ENCODE data around the gene PTPRK.

Gene PTPRK

GRCh38 chr6:128395188-128395587, 125.2 kb downstream of the PTPRK start:
- no peak overlapping the region for H4K8ac ChIP-seq (ENCODE audit: low read length)
- H3K4me2 ChIP-seq (ENCODE audit: low read length, poor library complexity, severe bottlenecking) = no peak overlapping the region
- no peak overlapping the region for H3K23ac ChIP-seq (ENCODE audit: low read length in 2 of 2)
- WGBS = 100% methylated on average over 1 of the region's 3 CpGs
- no peak overlapping the region for H2BK12ac ChIP-seq (ENCODE audit: low read length in 2 of 2)
- H3K4me3 ChIP-seq (ENCODE audit: insufficient read depth in 1 of 2, low read depth in 1 of 2, low read length in 2 of 2) = no peak overlapping the region
- no peaks in the 10 kb centered on the region for H3K4me1 ChIP-seq (ENCODE audit: control insufficient read depth, insufficient read depth, low read depth, low read length)
- no peak overlapping the region for H2AK5ac ChIP-seq (ENCODE audit: low read length, severe bottlenecking)
- peaks cover 13% of the 10 kb centered on the region for H3K79me1 ChIP-seq (replicated peaks; ENCODE audit: low read length, poor library complexity, severe bottlenecking)
- H3K36me3 ChIP-seq (ENCODE audit: control insufficient read depth in 1 of 2, insufficient read depth in 2 of 2, low read depth in 1 of 2, low read length in 2 of 2) = peaks cover 0 to 3% of the 10 kb centered on the region in 2 experiments
- no peaks in the 10 kb centered on the region for H3K27me3 ChIP-seq (ENCODE audit: control insufficient read depth in 1 of 2, insufficient read depth in 1 of 2, low read length in 2 of 2)
- no peak overlapping the region for H3K27ac ChIP-seq (ENCODE audit: low read length, poor library complexity, severe bottlenecking)
- H3K4ac ChIP-seq (ENCODE audit: low read depth in 1 of 2, low read length in 2 of 2) = no peak overlapping the region
- no peak overlapping the region for H2AFZ ChIP-seq (ENCODE audit: low read depth, low read length)
- DNase-seq = no peak
- no peak overlapping the region for H2BK15ac ChIP-seq (ENCODE audit: low read depth, poor library complexity, severe bottlenecking)
- H4K91ac ChIP-seq (ENCODE audit: low read length) = no peak overlapping the region
- no peaks in the 10 kb centered on the region for H3K9me3 ChIP-seq (ENCODE audit: control insufficient read depth, low read length)
- H3K14ac ChIP-seq (ENCODE audit: low read length in 2 of 2) = no peak overlapping the region
- no peak overlapping the region for H2BK5ac ChIP-seq (ENCODE audit: low read depth, low read length, poor library complexity, severe bottlenecking)
- H3K18ac ChIP-seq (ENCODE audit: low read depth in 1 of 2, low read length in 2 of 2) = no peak overlapping the region
- H3K9ac ChIP-seq (ENCODE audit: low read length) = no peak overlapping the region
- no peak overlapping the region for H2BK120ac ChIP-seq (ENCODE audit: low read depth, low read length)

GRCh38 chr6:128394167-128394566, 126.2 kb downstream of the PTPRK start:
- Histone ChIP-seq H2AK5ac (ENCODE audit: low read length, severe bottlenecking) (no peak overlapping the region), H3K18ac (ENCODE audit: low read depth in 1 of 2, low read length in 2 of 2) (no peak overlapping the region), H3K4me3 (ENCODE audit: insufficient read depth in 1 of 2, low read depth in 1 of 2, low read length in 2 of 2) (no peak overlapping the region), H3K27ac (ENCODE audit: low read length, poor library complexity, severe bottlenecking) (no peak overlapping the region), H3K14ac (ENCODE audit: low read length in 2 of 2) (no peak overlapping the region), H3K23ac (ENCODE audit: low read length in 2 of 2) (no peak overlapping the region), H4K8ac (ENCODE audit: low read length) (no peak overlapping the region), H2AFZ (ENCODE audit: low read depth, low read length) (no peak overlapping the region), H2BK120ac (ENCODE audit: low read depth, low read length) (no peak overlapping the region), H3K27me3 (ENCODE audit: control insufficient read depth in 1 of 2, insufficient read depth in 1 of 2, low read length in 2 of 2) (no peaks in the 10 kb centered on the region), H2BK12ac (ENCODE audit: low read length in 2 of 2) (no peak overlapping the region), H4K91ac (ENCODE audit: low read length) (no peak overlapping the region), H3K79me1 (replicated peaks; ENCODE audit: low read length, poor library complexity, severe bottlenecking) (peaks cover 12% of the 10 kb centered on the region), H2BK15ac (ENCODE audit: low read depth, poor library complexity, severe bottlenecking) (no peak overlapping the region), H2BK5ac (ENCODE audit: low read depth, low read length, poor library complexity, severe bottlenecking) (no peak overlapping the region), H3K9me3 (ENCODE audit: control insufficient read depth, low read length) (no peaks in the 10 kb centered on the region), H3K9ac (ENCODE audit: low read length) (no peak overlapping the region), H3K4me2 (ENCODE audit: low read length, poor library complexity, severe bottlenecking) (no peak overlapping the region), H3K4me1 (ENCODE audit: control insufficient read depth, insufficient read depth, low read depth, low read length) (no peaks in the 10 kb centered on the region), H3K36me3 (ENCODE audit: control insufficient read depth in 1 of 2, insufficient read depth in 2 of 2, low read depth in 1 of 2, low read length in 2 of 2) (peaks cover 0 to 3% of the 10 kb centered on the region in 2 experiments), H3K4ac (ENCODE audit: low read depth in 1 of 2, low read length in 2 of 2) (no peak overlapping the region)
- DNase-seq = no peak
- no CpG with 5 or more reads among the region's 1 CpG for WGBS

GRCh38 chr6:128389820-128390534, 130.4 kb downstream of the PTPRK start:
- H3K18ac ChIP-seq (ENCODE audit: low read depth in 1 of 2, low read length in 2 of 2) = no peak overlapping the region
- no peak overlapping the region for H3K4me2 ChIP-seq (ENCODE audit: low read length, poor library complexity, severe bottlenecking)
- no peak overlapping the region for H2AK5ac ChIP-seq (ENCODE audit: low read length, severe bottlenecking)
- H3K27ac ChIP-seq (ENCODE audit: low read length, poor library complexity, severe bottlenecking) = no peak overlapping the region
- no peak overlapping the region for H3K23ac ChIP-seq (ENCODE audit: low read length in 2 of 2)
- 65% methylated on average over 3 of the region's 4 CpGs for WGBS
- no peak overlapping the region for H4K8ac ChIP-seq (ENCODE audit: low read length)
- no peak overlapping the region for H2AFZ ChIP-seq (ENCODE audit: low read depth, low read length)
- no peak overlapping the region for H3K4me3 ChIP-seq (ENCODE audit: insufficient read depth in 1 of 2, low read depth in 1 of 2, low read length in 2 of 2)
- H3K4me1 ChIP-seq (ENCODE audit: control insufficient read depth, insufficient read depth, low read depth, low read length) = no peaks in the 10 kb centered on the region
- H2BK5ac ChIP-seq (ENCODE audit: low read depth, low read length, poor library complexity, severe bottlenecking) = no peak overlapping the region
- no peak overlapping the region for H4K91ac ChIP-seq (ENCODE audit: low read length)
- H3K4ac ChIP-seq (ENCODE audit: low read depth in 1 of 2, low read length in 2 of 2) = no peak overlapping the region
- H2BK15ac ChIP-seq (ENCODE audit: low read depth, poor library complexity, severe bottlenecking) = no peak overlapping the region
- no peaks in the 10 kb centered on the region for H3K9me3 ChIP-seq (ENCODE audit: control insufficient read depth, low read length)
- no peak overlapping the region for H3K14ac ChIP-seq (ENCODE audit: low read length in 2 of 2)
- no peaks in the 10 kb centered on the region for H3K27me3 ChIP-seq (ENCODE audit: control insufficient read depth in 1 of 2, insufficient read depth in 1 of 2, low read length in 2 of 2)
- no peak overlapping the region for H2BK12ac ChIP-seq (ENCODE audit: low read length in 2 of 2)
- no peak overlapping the region for H2BK120ac ChIP-seq (ENCODE audit: low read depth, low read length)
- H3K79me1 ChIP-seq (replicated peaks; ENCODE audit: low read length, poor library complexity, severe bottlenecking) = peaks cover 3% of the 10 kb centered on the region
- H3K9ac ChIP-seq (ENCODE audit: low read length) = no peak overlapping the region
- DNase-seq = peak; percentile 21
- H3K36me3 ChIP-seq (ENCODE audit: control insufficient read depth in 1 of 2, insufficient read depth in 2 of 2, low read depth in 1 of 2, low read length in 2 of 2) = no peaks in the 10 kb centered on the region

GRCh38 chr6:128388380-128388779, 132.0 kb downstream of the PTPRK start:
- Histone ChIP-seq H3K14ac (ENCODE audit: low read length in 2 of 2) (no peak overlapping the region), H2BK5ac (ENCODE audit: low read depth, low read length, poor library complexity, severe bottlenecking) (no peak overlapping the region), H2BK120ac (ENCODE audit: low read depth, low read length) (no peak overlapping the region), H3K9me3 (ENCODE audit: control insufficient read depth, low read length) (no peaks in the 10 kb centered on the region), H4K8ac (ENCODE audit: low read length) (no peak overlapping the region), H3K18ac (ENCODE audit: low read depth in 1 of 2, low read length in 2 of 2) (no peak overlapping the region), H2AK5ac (ENCODE audit: low read length, severe bottlenecking) (no peak overlapping the region), H3K4me2 (ENCODE audit: low read length, poor library complexity, severe bottlenecking) (no peak overlapping the region), H2AFZ (ENCODE audit: low read depth, low read length) (no peak overlapping the region), H3K27me3 (ENCODE audit: control insufficient read depth in 1 of 2, insufficient read depth in 1 of 2, low read length in 2 of 2) (no peaks in the 10 kb centered on the region), H2BK12ac (ENCODE audit: low read length in 2 of 2) (no peak overlapping the region), H3K36me3 (ENCODE audit: control insufficient read depth in 1 of 2, insufficient read depth in 2 of 2, low read depth in 1 of 2, low read length in 2 of 2) (no peaks in the 10 kb centered on the region), H4K91ac (ENCODE audit: low read length) (no peak overlapping the region), H3K27ac (ENCODE audit: low read length, poor library complexity, severe bottlenecking) (no peak overlapping the region), H3K79me1 (replicated peaks; ENCODE audit: low read length, poor library complexity, severe bottlenecking) (peaks cover 4% of the 10 kb centered on the region), H3K4me1 (ENCODE audit: control insufficient read depth, insufficient read depth, low read depth, low read length) (no peaks in the 10 kb centered on the region), H3K4ac (ENCODE audit: low read depth in 1 of 2, low read length in 2 of 2) (no peak overlapping the region), H2BK15ac (ENCODE audit: low read depth, poor library complexity, severe bottlenecking) (no peak overlapping the region), H3K23ac (ENCODE audit: low read length in 2 of 2) (no peak overlapping the region), H3K9ac (ENCODE audit: low read length) (no peak overlapping the region), H3K4me3 (ENCODE audit: insufficient read depth in 1 of 2, low read depth in 1 of 2, low read length in 2 of 2) (no peak overlapping the region)
- DNase-seq = no peak
- WGBS = 0% methylated on average over 1 of the region's 1 CpG
